Activated CD8-positive, alpha-beta memory T cell treated with anti-CD3 and anti-CD28 coated beads, Interleukin-2, amount 10 ng/mL, durations not matched to agents 7 days and 5 days (primary cell): ENCODE measurements around the gene CERT1. TPM values are rescaled to one million over a fixed set of nuclear protein-coding genes. Genes with fewer than 3 reads are reported as not detected.
"Not testable (repeated sequence)": the region's sequence is repeated elsewhere in the genome, so short reads cannot be mapped to it uniquely, and the experiment has no call there.

Experiments
- ATAC-seq: fragments of 150-1000 bp; cut with Tn5 transposase; one replicate; pipeline ENCODE4 v1.10.0; 2021; ENCODE audit warnings: moderate library complexity
- CTCF ChIA-PET: fragments of 350-600 bp; sonication (Branson Sonifier 250); formaldehyde crosslinking; loops from one replicate; lab custom pipeline; 2021; ENCODE audit warnings: antibody characterized with exemption; lab: Charles Lee
- DNase-seq: peaks from one replicate; pipeline ENCODE4 v3.0.0-alpha.2; 2020
- H3K27ac Mint-ChIP-seq: one replicate; pipeline ENCODE4 v1.8.0; 2021; ENCODE audit warnings: mild to moderate bottlenecking, mixed read lengths
- H3K27me3 Mint-ChIP-seq: one replicate; pipeline ENCODE4 v1.8.0; 2021; ENCODE audit warnings: mixed read lengths
- H3K36me3 Mint-ChIP-seq: one replicate; pipeline ENCODE4 v1.8.0; 2021; ENCODE audit warnings: mild to moderate bottlenecking, mixed read lengths
- H3K4me1 Mint-ChIP-seq: one replicate; pipeline ENCODE4 v1.8.0; 2021; ENCODE audit warnings: mixed read lengths
- H3K4me3 Mint-ChIP-seq: one replicate; pipeline ENCODE4 v1.8.0; 2021; ENCODE audit warnings: mild to moderate bottlenecking, moderate library complexity, mixed read lengths
- H3K9me3 Mint-ChIP-seq: one replicate; pipeline ENCODE4 v1.8.0; 2022; ENCODE audit warnings: low read depth, mixed read lengths
- total RNA-seq, 2 experiments: library from RNA; stranded (reverse); gene quantifications; one replicate each; pipeline ENCODE4 v1.2.3, GENCODE V29; 2021

CERT1 gene
- total RNA-seq, 2 experiments from 2014 or later, result 27.4 to 28.4 TPM

DNA sequence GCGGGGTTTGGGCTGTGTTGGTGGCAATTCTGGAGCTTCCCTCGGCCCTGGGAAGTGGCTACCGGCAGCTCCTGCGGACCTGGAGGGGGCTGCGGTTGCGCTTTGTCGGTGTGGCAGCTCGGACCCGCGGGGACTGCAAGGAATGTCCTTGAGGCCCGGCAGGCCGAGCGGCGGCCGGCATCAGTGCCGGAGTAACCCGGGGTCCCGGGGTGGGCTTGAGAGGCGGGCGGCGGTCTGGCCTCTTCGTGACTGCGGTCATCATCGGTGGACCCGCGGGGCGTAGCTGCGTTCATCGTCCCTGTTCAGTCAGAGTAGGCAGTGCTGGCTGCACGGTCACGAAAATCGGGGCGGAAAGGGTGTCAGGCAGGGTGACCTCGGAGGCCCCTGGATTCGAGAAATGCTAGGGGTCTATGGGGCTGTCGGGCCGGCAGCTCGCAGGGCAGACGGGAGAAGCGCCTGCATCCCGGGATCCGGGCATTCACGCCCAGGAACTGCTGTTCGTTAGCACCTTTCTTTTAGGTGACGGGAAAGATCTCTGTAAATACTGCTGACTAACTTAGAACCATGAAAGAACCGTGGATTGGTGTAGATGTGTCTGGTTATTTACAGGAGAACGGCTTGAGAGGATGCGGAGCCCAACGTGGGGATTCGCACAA lies 173.9 kb downstream of the CERT1 start:
- peak; percentile 66 for DNase-seq
- Mint-ChIP-seq H3K4me3 (no peak overlapping the region), H3K27ac (no peak overlapping the region), H3K36me3 (peaks cover 20% of the 10 kb centered on the region), H3K27me3 (no peaks in the 10 kb centered on the region), H3K4me1 (peaks cover 37% of the 10 kb centered on the region), H3K9me3 (no peaks in the 10 kb centered on the region)
- CTCF ChIA-PET, result interaction anchor here (0.8 to 1.9 kb wide), 11 partner anchors 11 to 1066 kb away, joined by 3 to 23 read pairs (median 3); partner anchors contain the start of genes ANKRD31, IQGAP2 and POLK
- peak; percentile 3 for ATAC-seq

DNA sequence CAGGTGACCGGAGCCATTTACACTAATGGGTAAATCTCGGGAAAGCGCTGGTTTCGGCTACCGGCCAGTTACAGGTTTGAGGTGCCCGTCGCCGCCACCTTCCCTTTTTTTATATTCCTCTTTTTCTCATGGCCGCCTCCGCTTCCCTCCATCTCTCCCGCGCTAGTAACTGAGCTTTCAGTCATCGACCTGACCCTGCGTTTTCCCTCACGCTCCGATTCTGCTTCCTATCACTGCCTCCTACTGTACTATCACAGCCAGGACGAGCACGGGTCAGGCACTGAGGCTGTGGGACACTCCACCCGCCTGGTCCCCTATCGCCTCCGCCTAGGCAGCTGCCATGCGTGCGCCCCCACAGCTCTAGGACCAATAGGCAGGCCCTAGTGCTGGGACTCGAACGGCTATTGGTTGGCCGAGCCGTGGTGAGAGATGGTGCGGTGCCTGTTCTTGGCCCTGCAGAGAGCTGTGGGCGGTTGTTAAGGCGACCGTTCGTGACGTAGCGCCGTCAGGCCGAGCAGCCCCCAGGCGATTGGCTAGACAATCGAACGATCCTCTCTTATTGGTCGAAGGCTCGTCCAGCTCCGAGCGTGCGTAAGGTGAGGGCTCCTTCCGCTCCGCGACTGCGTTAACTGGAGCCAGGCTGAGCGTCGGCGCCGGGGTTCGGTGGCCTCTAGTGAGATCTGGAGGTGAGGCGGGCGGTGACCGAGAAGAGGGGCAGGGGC lies 174.7 kb downstream of the CERT1 start, which contains the start of gene HMGCR:
Gene HMGCR (plus strand): TSS at position 606 of the 722 bp plus-strand sequence. CDS start 5,386 bp downstream, outside the sequence.
- H3K9me3 Mint-ChIP-seq, result no peaks in the 10 kb centered on the region
- no peak within 1 kb of the TSS for H3K27ac Mint-ChIP-seq
- ATAC-seq, result peak; percentile 97
- H3K4me3 Mint-ChIP-seq, result no peak within 1 kb of the TSS
- H3K27me3 Mint-ChIP-seq, result no peaks in the 10 kb centered on the region
- peaks cover 19% of the 10 kb centered on the region for H3K36me3 Mint-ChIP-seq
- CTCF ChIA-PET, result interaction anchor here (0.8 to 1.9 kb wide), 11 partner anchors 12 to 1067 kb away, joined by 3 to 23 read pairs (median 3); partner anchors contain the start of genes ANKRD31, IQGAP2 and POLK
- peaks cover 33% of the 10 kb centered on the region for H3K4me1 Mint-ChIP-seq
- peak; percentile 99 for DNase-seq

DNA sequence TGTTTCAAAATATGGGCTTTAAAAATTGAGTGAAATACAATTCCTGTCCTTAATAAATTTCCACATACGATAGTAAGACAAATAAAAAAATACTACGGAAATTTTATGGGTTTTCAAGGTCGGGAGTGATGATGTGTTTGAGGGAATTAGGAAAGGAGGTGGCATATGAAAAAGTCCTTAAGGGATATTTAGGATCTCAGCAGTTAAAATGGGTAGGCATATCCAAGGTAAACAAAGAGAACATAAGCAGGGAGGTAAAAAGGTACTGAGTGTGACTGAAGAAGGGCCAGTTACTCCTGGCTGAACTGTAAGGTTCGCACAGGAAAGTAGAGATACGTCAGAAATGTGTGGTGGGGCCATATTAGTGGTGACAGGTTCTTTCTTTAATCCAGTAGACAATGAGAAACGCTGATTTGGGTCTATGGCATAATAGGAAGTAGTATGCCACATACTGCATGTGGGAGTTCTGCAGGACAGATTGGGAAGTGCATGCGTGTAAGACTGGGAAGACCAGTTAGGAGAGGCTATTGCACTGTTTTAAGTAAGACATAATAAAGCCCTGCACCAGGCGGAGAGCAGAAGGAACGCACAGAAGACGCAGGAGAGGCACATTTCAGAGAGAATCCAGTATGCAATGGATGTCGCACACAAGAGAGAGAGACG lies 175.3 kb downstream of the CERT1 start:
- Mint-ChIP-seq H3K36me3 (peaks cover 14% of the 10 kb centered on the region), H3K27me3 (no peaks in the 10 kb centered on the region), H3K9me3 (no peaks in the 10 kb centered on the region), H3K27ac (no peak overlapping the region), H3K4me1 (peaks cover 27% of the 10 kb centered on the region), H3K4me3 (no peak overlapping the region)
- CTCF ChIA-PET, result interaction anchor here (1.1 to 1.9 kb wide), 3 partner anchors 99 to 401 kb away, joined by 3 to 23 read pairs (median 3); partner anchors contain the start of genes ANKRD31 and POLK
- DNase-seq, result no peak
- ATAC-seq, result no peak

DNA sequence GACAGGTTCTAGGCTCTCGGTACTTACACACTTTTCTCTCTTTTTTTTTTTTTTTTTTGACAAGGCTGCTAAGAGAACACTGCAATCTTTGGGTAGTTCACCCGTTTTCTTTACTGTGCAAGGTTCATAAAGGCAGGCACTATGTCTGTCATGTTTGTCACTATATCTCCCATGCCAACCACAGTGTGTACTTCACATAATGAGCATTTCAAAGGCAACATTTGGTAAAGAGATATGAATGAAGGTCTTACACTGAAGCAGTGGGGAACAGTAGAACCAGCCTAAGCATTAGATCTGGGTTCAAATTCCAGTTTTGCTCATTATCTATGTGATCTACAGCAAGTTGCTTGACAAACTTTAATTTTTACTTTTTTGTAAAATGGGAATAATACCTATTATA lies 175.9 kb downstream of the CERT1 start:
- no peak for DNase-seq
- no peak overlapping the region for H3K4me3 Mint-ChIP-seq
- no peaks in the 10 kb centered on the region for H3K9me3 Mint-ChIP-seq
- no peak overlapping the region for H3K27ac Mint-ChIP-seq
- no peaks in the 10 kb centered on the region for H3K27me3 Mint-ChIP-seq
- H3K4me1 Mint-ChIP-seq, result peaks cover 22% of the 10 kb centered on the region
- CTCF ChIA-PET, result no interaction called here
- ATAC-seq, result no peak
- H3K36me3 Mint-ChIP-seq, result peaks cover 10% of the 10 kb centered on the region

DNA sequence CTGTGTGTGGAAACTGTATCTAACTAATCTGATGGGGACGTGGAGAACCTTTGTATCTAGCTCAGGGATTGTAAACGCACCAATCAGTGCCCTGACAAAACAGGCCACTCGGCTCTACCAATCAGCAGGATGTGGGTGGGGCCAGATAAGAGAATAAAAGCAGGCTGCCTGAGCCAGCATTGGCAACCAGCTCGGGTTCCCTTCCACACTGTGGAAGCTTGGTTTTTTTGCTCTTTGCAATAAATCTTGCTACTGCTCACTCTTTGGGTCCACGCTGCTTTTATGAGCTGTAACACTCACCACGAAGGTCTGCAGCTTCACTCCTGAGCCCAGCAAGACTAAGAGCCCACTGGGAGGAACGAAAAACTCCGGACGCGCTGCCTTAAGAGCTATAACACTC lies 177.0 kb downstream of the CERT1 start:
- H3K27ac Mint-ChIP-seq, ATAC-seq, H3K27me3 Mint-ChIP-seq, H3K4me3 Mint-ChIP-seq, H3K9me3 Mint-ChIP-seq, H3K36me3 Mint-ChIP-seq, CTCF ChIA-PET, DNase-seq: not testable (repeated sequence)
- peaks cover 14% of the 10 kb centered on the region for H3K4me1 Mint-ChIP-seq

DNA sequence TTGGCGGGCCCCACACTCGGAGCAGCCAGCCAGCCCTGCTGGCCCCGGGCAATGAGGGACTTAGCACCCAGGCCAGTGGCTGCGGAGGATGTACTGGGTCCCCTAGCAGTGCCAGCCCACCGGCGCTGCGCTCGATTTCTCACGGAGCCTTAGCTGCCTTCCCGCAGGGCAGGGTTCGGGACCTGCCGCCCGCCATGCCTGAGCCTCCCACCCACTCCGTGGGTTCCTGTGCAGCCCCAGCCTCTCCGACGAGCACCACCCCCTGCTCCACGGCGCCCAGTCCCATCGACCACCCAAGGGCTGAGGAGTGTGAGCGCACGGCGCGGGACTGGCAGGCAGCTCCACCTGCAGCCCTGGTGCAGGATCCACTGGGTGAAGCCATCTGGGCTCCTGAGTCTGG lies 177.7 kb downstream of the CERT1 start:
- ATAC-seq, H3K4me1 Mint-ChIP-seq, DNase-seq, CTCF ChIA-PET, H3K27ac Mint-ChIP-seq, H3K27me3 Mint-ChIP-seq, H3K9me3 Mint-ChIP-seq, H3K4me3 Mint-ChIP-seq, H3K36me3 Mint-ChIP-seq: not testable (repeated sequence)

DNA sequence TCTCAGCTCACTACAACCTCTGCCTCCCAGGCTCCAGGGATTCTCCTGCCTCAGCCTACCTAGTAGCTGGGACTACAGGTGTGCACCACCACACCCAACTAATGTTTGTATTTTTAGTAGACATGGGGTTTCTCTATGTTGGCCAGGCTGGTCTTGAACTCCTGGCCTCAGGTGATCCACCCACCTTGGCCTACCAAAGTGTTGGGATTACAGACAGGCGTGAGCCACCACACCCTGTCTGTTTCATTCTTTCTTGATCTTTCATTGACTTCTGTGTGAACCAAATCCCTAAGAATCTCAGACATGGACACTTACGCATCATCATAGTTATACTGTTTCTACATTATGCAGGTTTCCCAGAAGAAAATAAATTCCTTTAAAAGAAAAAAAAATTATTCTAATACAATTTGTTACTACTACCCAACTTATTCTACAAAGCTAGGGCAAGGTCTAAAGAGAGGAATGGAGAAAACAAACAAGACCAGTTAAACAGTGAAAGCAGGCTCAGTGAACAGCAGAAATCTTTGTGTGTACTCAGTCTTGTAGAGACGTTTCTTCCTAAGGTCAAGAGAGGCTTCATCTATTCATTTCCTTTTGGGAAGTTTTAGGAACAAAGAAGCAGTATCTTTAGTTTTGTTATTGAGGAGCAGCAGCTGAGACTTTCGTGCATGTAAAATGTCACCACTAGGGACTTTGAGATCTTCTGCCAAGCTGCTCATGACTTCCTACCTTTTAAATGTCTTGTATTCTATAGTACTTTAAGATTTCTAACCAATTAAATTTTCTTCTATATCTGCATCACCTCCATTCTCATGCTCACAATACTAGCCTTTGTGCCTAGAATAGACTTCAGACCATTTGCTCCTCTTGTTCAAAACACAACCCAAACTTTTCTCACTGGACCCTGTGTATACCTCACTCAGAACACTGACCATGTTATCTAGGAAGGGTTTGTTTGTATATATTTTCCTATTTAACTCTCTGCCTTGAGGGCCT lies 180.0 kb downstream of the CERT1 start:
- DNase-seq (no peak), ATAC-seq (no peak)
- no peaks in the 10 kb centered on the region for H3K4me1 Mint-ChIP-seq
- CTCF ChIA-PET, result interaction anchor here (1.2 to 2.1 kb wide), 3 partner anchors 11 to 406 kb away, joined by 3 to 11 read pairs (median 5); partner anchors contain the start of gene ANKRD31
- no peaks in the 10 kb centered on the region for H3K9me3 Mint-ChIP-seq
- H3K4me3 Mint-ChIP-seq, result no peak overlapping the region
- H3K27ac Mint-ChIP-seq, result no peak overlapping the region
- no peaks in the 10 kb centered on the region for H3K36me3 Mint-ChIP-seq
- H3K27me3 Mint-ChIP-seq, result peaks cover 4% of the 10 kb centered on the region

DNA sequence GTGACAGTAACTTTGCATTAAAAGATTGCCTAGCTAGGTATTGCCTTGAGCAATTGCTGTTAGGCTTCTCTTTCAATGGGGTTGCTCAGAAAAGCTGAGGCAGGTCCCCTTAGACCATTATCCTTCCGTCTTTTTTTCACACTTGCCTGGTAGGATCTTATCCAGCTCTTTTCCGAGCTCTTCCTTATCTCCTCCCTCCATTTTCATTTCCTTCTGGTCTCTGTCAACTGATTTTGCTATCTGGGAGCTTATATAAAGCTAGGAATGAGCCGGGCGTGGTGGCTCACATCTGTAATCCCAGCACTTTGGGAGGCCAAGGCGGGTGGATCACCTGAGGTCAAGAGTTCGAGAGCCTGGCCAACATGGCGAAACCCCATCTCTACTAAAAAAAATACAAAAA lies 181.0 kb downstream of the CERT1 start:
- Mint-ChIP-seq H3K27ac (no peak overlapping the region), H3K4me3 (no peak overlapping the region), H3K9me3 (no peaks in the 10 kb centered on the region), H3K4me1 (peaks cover under 1% of the 10 kb centered on the region), H3K36me3 (no peaks in the 10 kb centered on the region), H3K27me3 (peaks cover 4% of the 10 kb centered on the region)
- no peak for ATAC-seq
- DNase-seq, result no peak
- CTCF ChIA-PET, result interaction anchor here (1.3 to 2.1 kb wide), 3 partner anchors 9 to 94 kb away, joined by 3 to 11 read pairs (median 5); partner anchors contain the start of gene ANKRD31

Other genes starting within 250 kb of the CERT1 start
- 10 to 100 TPM; 69.5 to 99.8 TPM for gene HMGCR, start 174.4 kb downstream of the CERT1 start, total RNA-seq
- 10 to 100 TPM; 30.4 to 32.4 TPM for gene POLK, start 262 bp upstream of the CERT1 start, total RNA-seq
- gene ANKDD1B, start 99.8 kb upstream of the CERT1 start, total RNA-seq, result not detected
- 10 to 100 TPM; 19.0 to 21.6 TPM for gene POC5, start 205.8 kb upstream of the CERT1 start, total RNA-seq